Esophagus muscularis mucosa (tissue), 4 donors: ENCODE results near the gene FASTK.

Experiments used
- CTCF ChIP-seq, 3 experiments: fragments of 200-600 bp in 2 of 3; fragments of 450-650 bp in 1 of 3; sonication (generic) in 2 of 3; IDR thresholded peaks; one replicate each; pipeline ENCODE4 v1.5.1; 2017 to 2019; ENCODE audit warnings: antibody characterized with exemption in 3 of 3, mild to moderate bottlenecking in 2 of 3, moderate library complexity in 1 of 3
- EP300 ChIP-seq: sonication (generic); formaldehyde crosslinking; IDR thresholded peaks from one replicate; pipeline ENCODE4 v1.6.1; 2017; ENCODE audit warnings: antibody characterized with exemption
- POLR2A ChIP-seq: fragments of 450-650 bp; IDR thresholded peaks from one replicate; pipeline ENCODE4 v1.6.1; 2017; ENCODE audit warnings: antibody characterized with exemption, moderate library complexity, mild to moderate bottlenecking, low read depth

GRCh38 chr7:151125846-151126481 lies 45.4 kb upstream of the FASTK start:
- no peak for TF ChIP-seq CTCF (IDR thresholded peaks at IDR 0.05)
- no peak for TF ChIP-seq POLR2A
- no peak for TF ChIP-seq EP300
